ENCODE data around the gene ABLIM1.

The ABLIM1 gene

GRCh38 chr10:114402871-114403540 lies 255.1 kb downstream of the ABLIM1 start:
- no peak for DNase-seq

DNA sequence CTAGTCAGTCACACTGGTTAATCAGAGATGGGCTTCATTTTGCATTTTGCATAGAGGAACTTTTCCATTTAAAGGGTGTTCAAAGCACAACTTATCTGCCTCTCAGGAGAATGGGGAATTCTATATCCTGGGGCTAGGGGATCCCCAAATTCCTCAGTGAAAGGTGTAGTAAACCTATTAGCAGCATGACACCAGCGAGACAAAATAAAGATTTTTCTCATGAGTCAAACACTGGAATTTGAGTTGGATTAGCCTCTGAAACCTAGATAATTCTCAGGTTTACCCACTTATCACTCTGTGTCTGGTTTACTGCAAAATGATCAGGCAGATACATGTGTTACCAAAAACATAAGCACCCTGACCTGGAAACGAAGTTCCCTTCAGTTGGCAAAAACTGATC lies 255.8 kb downstream of the ABLIM1 start:
- DNase-seq, result no peak

GRCh38 chr10:114401195-114401791 lies 256.8 kb downstream of the ABLIM1 start:
- no peak for DNase-seq

DNA sequence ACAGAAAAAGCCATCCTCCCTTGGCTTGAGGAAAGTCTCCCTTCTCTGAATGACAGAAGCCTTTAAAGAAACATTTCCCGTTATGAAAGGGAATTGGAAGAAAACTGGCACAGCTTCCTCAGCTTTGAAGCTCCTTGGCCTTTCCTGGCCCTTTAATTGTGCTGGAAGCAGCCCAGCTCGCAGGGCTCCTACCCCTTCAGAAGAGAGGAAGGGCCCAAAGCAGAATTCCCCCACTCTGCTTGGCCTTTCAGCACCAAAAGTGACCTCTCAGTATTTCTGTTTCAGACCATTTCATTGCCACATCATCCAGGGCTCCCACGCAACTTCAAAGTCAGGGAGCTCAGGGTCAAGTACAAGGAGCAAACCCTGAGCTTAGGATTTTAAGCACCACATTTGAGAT lies 258.0 kb downstream of the ABLIM1 start:
- no peak for DNase-seq

- no peak for DNase-seq
Observed at GRCh38 chr10:114399576-114399975, 258.5 kb downstream of the ABLIM1 start.

DNA sequence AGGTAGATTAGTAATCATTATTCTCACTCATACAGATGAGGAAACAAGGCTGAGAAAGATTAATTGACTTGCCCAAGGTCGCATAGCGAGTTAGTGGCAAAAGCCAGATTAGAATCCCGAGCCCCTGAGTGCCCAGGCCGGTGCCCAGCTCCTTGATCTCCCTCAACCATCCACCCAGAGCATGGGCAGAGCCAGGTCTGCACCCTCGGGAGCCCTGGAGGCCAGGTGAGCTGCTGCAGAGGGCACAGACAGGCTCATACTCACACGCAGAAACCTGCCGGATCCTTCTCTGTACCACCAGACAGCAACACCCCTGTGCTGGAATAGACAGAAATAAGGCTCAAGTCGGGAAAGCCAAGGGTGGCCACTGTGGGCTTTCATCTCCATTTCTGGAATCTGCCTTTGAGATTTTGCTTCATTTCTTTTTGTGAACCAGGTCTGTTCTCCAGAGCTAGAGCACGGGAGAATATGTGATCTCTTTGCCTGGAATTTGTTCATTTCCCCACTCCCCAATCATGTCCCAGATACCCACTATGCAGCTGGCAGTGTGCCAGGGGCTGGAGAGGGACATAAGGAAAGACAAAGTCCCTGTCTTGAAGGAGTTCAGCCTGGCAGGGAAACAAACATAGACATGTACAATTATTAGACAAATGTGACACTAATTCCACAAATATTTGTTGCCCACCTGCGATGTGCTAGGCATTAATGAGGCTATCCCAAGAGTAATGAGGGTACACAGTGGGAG lies 259.3 kb downstream of the ABLIM1 start:
- DNase-seq, result no peak

GRCh38 chr10:114397651-114398145 lies 260.4 kb downstream of the ABLIM1 start:
- no peak for DNase-seq

GRCh38 chr10:114396464-114396863 lies 261.6 kb downstream of the ABLIM1 start:
- DNase-seq, result no peak

- no peak for DNase-seq
Observed at GRCh38 chr10:114395366-114396022, 262.6 kb downstream of the ABLIM1 start.

- DNase-seq, result no peak
Observed at GRCh38 chr10:114394531-114394930, 263.5 kb downstream of the ABLIM1 start.

GRCh38 chr10:114393886-114394285 lies 264.2 kb downstream of the ABLIM1 start:
- DNase-seq, result no peak

GRCh38 chr10:114393482-114393881 lies 264.6 kb downstream of the ABLIM1 start:
- DNase-seq, result no peak

DNA sequence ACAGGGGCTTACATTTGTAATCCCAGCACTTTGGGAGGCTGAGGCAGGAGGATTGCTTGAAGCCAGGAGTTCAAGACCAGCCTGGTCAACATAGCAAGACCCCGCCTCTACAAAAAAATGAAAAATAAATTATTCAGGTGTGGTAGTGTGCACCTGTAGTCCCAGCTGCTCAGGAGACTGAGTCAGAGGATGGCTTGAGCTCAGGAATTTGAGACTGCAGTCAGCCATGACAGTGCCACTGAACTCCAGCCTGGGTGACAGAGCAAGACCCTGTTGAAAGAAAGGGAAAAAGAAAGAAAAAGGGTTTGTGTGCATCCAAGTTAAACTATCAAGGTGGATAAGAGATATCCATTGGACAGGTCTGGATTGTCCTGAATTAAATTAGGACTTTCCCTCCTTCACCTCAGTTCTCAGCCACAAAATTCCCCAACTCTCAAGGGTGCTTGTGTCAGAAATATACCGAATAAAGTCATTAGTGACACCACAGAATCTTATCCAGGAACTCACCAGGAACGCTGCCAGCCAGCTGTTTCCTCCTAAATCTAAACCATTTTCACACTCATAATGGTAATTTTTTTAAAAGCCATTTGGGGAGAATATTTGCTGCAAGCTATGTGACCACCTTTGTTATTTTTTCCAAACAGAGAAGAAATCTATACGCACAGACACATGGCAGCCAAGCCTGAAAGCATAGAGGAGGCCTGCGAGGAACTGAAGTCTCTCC lies 265.8 kb downstream of the ABLIM1 start:
- DNase-seq, result no peak

- no peak for DNase-seq
Observed at GRCh38 chr10:114391599-114391998, 266.5 kb downstream of the ABLIM1 start.

GRCh38 chr10:114389426-114389825 lies 268.6 kb downstream of the ABLIM1 start:
- no peak for DNase-seq

DNA sequence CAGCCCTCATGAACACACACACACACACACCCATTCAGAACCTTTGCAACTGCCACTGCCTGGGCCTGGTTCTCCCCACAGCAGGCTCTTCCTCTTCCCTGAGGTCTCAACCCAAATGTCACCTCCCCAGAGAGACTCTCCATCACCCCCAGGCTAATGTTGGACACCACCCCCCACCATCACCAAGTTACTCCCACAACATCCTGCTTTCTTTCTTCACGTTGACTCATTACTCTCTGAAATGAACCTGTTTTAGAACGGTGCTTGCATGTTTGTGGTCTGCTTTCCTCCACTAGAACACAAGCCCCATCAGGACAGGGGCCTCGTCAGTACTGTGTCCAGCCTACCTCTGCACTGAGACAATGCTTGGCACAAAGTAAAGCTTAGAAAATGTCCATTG lies 269.8 kb downstream of the ABLIM1 start:
- no peak for DNase-seq

- no peak for DNase-seq
Observed at GRCh38 chr10:114387784-114388183, 270.3 kb downstream of the ABLIM1 start.

- no peak for DNase-seq
Observed at GRCh38 chr10:114386452-114386851, 271.6 kb downstream of the ABLIM1 start.

- no peak for DNase-seq
Observed at GRCh38 chr10:114385557-114385956, 272.5 kb downstream of the ABLIM1 start.

DNA sequence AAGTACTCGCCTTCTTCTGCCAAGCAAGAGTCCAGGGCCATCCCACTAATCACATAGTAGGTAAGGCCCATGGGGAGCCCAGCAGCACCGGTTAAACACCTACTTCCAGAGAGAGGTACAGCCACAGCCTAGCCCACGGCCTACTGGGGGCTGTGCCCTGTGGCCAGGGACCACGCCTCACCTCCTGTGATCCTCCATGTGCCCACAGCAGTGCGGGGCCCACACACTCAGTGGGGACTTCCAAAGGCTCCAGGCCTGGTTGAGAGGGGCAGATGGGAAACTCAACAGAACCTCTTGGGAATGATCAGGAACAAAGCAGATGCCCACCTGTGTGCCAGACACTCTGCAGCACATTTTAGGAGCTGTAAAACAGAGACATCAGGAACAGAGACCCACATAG lies 273.5 kb downstream of the ABLIM1 start:
- DNase-seq, result no peak

GRCh38 chr10:114384181-114384580 lies 273.9 kb downstream of the ABLIM1 start:
- DNase-seq, result no peak

All from T-helper 9 cell (primary cell).